Skeletal muscle tissue (tissue), 4 donors: ENCODE data around the gene AUTS2. TPM values are rescaled to one million over a fixed set of nuclear protein-coding genes. Genes with fewer than 3 reads are reported as not detected.

Source experiments
- H3K27ac ChIP-seq: one replicate; pipeline ENCODE4 v1.7.0; 2013; ENCODE audit warnings: mild to moderate bottlenecking, low read depth, low read length, inconsistent platforms
- H3K27me3 ChIP-seq, 3 donors: one replicate each; pipeline ENCODE4 v1.7.0; 2013; ENCODE audit warnings: low read length in 3 of 3; ENCODE audit not compliant: control insufficient read depth in 3 of 3, insufficient read depth in 3 of 3
- H3K36me3 ChIP-seq, 3 donors: one replicate each; pipeline ENCODE4 v1.7.0; 2013; ENCODE audit warnings: low read length in 3 of 3; ENCODE audit not compliant: control insufficient read depth in 3 of 3, insufficient read depth in 3 of 3
- H3K4me1 ChIP-seq, 3 donors: one replicate each; pipeline ENCODE4 v1.7.0; 2013; ENCODE audit warnings: low read length in 3 of 3, mild to moderate bottlenecking in 3 of 3; ENCODE audit not compliant: control insufficient read depth in 3 of 3, insufficient read depth in 3 of 3
- H3K4me3 ChIP-seq, 3 donors: one replicate each; pipeline ENCODE4 v1.7.0; 2013; ENCODE audit warnings: low read length in 3 of 3
- H3K9ac ChIP-seq, 3 donors: one replicate each; pipeline ENCODE4 v1.7.0; 2013; ENCODE audit warnings: low read length in 3 of 3, mild to moderate bottlenecking in 3 of 3, moderate library complexity in 2 of 3, low read depth in 1 of 3
- H3K9me3 ChIP-seq, 3 donors: one replicate each; pipeline ENCODE4 v1.7.0; 2013; ENCODE audit warnings: low read length in 3 of 3; ENCODE audit not compliant: control insufficient read depth in 3 of 3
- total RNA-seq: library from RNA; depleted of rRNA; stranded (reverse); fragments of >200 nt; gene quantifications from one replicate; pipeline ENCODE4 v1.2.3, GENCODE V29; 2014
- donor health status: Osteomylitis.

The AUTS2 gene
- total RNA-seq, 1 donor from 2014 or later = 43.3 TPM

- Histone ChIP-seq H3K27ac (no peak overlapping the region), H3K4me1 (peaks cover 0 to 6% (median 0%) of the 10 kb centered on the region in 3 donors), H3K36me3 (no peaks in the 10 kb centered on the region), H3K9ac (no peak overlapping the region), H3K27me3 (peaks cover 0 to 2% (median 0%) of the 10 kb centered on the region in 3 donors), H3K9me3 (no peaks in the 10 kb centered on the region), H3K4me3 (no peak overlapping the region)
Measured at GRCh38 chr7:69843653-69844052, 245.4 kb downstream of the AUTS2 start.

- no peak overlapping the region for H3K9ac ChIP-seq
- H3K4me1 ChIP-seq = peaks cover 0 to 6% (median 0%) of the 10 kb centered on the region in 3 donors
- no peaks in the 10 kb centered on the region for H3K9me3 ChIP-seq
- no peak overlapping the region for H3K27ac ChIP-seq
- H3K4me3 ChIP-seq = no peak overlapping the region
- H3K27me3 ChIP-seq = peaks cover 0 to 2% (median 0%) of the 10 kb centered on the region in 3 donors
- H3K36me3 ChIP-seq = no peaks in the 10 kb centered on the region
Measured at GRCh38 chr7:69844264-69844868, 246.1 kb downstream of the AUTS2 start.

DNA sequence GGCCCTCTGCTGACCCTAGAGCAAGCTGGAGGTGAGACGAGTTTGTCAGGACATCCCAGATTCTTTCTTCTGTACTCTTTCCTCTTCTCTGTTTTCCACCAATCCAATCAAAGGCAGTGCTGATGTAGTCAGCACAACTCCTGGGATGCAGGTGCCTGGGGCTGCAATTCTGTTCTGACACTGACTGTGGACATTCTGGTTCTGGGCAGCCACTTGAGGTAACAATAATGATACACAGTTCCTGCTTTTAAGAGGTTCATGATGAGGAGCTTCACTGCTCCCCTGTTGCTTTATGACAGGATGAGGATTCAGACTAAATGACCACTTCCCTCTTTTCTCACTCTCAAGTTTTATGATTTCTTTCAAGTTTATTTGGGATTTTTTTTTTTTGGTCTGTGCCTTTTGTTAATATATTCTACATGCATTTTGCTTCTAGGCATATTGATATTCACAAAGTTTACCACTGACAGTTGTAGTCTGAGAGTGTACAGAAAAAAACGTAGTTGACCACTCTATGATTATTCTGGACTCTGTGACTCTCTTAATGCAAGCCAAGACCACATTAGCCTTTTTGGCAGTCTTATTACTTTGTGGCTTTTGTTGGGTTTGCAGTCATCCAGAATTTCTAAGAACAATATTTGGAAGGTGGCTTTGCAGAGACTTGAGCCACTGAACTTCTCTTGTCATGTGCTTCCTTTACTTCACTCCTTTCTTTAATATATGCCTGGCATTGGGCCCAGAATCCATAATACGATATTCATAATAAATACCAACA, 247.6 kb downstream of the AUTS2 start:
- Histone ChIP-seq H3K9me3 (no peaks in the 10 kb centered on the region), H3K36me3 (no peaks in the 10 kb centered on the region), H3K4me3 (no peak overlapping the region), H3K27me3 (peaks cover 0 to 2% (median 0%) of the 10 kb centered on the region in 3 donors), H3K9ac (no peak overlapping the region), H3K4me1 (peaks cover 0 to 6% (median 0%) of the 10 kb centered on the region in 3 donors), H3K27ac (no peak overlapping the region)

DNA sequence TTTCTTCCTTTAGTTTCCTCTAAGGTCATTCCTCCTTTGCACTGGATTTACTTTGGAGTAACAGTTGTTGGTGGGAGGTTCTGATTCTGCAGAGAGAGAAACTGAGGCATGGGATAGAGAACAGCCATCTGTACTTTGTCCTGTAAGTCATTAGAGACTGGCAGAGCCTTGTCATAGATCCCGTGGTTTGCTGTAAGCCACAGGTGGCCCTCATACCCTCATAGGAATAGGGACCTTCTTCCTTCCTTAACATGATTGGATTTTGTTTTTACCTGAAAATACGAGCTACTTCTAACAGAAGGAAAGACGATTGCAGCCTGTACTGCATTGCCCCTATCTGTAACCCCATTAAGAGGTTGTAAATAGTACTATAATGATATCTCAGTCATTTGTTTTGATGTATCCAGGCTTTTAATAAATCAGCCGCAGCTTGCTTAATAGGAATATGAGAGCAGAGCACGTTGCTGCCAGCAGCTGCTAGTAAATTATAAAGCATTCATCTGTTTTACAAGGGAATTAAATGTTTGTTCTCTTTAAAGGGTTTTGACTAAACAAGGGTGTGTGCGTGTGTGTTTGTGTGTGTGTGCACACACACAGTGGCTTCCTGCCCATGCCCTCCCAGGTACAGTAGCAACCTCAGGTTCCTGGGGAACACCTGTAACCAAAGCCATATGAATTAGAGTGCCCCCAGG, 249.8 kb downstream of the AUTS2 start:
- Histone ChIP-seq H3K9me3 (no peaks in the 10 kb centered on the region), H3K4me3 (no peak overlapping the region), H3K27me3 (no peaks in the 10 kb centered on the region), H3K9ac (no peak overlapping the region), H3K4me1 (peaks cover 0 to 6% (median 0%) of the 10 kb centered on the region in 3 donors), H3K27ac (no peak overlapping the region), H3K36me3 (no peaks in the 10 kb centered on the region)

- Histone ChIP-seq H3K27me3 (no peaks in the 10 kb centered on the region), H3K9me3 (no peaks in the 10 kb centered on the region), H3K36me3 (no peaks in the 10 kb centered on the region), H3K27ac (no peak overlapping the region), H3K4me1 (peaks cover 0 to 6% (median 0%) of the 10 kb centered on the region in 3 donors), H3K4me3 (no peak overlapping the region), H3K9ac (no peak overlapping the region)
Measured at GRCh38 chr7:69849268-69849667, 251.0 kb downstream of the AUTS2 start.

- H3K9ac ChIP-seq = no peak overlapping the region
- no peaks in the 10 kb centered on the region for H3K36me3 ChIP-seq
- no peak overlapping the region for H3K27ac ChIP-seq
- H3K27me3 ChIP-seq = peaks cover 0 to 3% (median 0%) of the 10 kb centered on the region in 3 donors
- H3K9me3 ChIP-seq = no peaks in the 10 kb centered on the region
- H3K4me3 ChIP-seq = no peak overlapping the region
- no peaks in the 10 kb centered on the region for H3K4me1 ChIP-seq
Measured at GRCh38 chr7:69857014-69857413, 258.7 kb downstream of the AUTS2 start.

DNA sequence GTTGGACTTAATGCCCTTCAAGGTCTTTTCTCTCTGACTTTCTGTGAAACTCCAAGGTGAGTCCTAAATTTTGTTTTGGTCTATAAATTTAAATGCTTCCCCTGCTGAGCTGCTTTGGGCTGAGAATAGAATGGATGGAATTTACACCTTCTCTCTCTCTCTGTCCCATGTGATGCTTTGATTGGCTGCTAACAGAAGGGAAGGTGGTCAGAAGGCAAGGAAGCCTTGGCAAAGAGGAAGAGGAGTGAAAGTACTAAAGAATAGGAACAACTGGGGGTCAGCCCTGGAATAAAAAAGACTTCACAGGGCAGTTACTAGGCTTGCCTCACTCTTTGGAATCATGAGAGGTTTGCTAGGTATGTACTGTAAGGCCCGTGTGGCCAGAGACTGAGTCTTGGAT, 260.2 kb downstream of the AUTS2 start:
- H3K36me3 ChIP-seq = no peaks in the 10 kb centered on the region
- H3K4me3 ChIP-seq = no peak overlapping the region
- no peaks in the 10 kb centered on the region for H3K4me1 ChIP-seq
- peaks cover 0 to 3% (median 0%) of the 10 kb centered on the region in 3 donors for H3K27me3 ChIP-seq
- no peaks in the 10 kb centered on the region for H3K9me3 ChIP-seq
- no peak overlapping the region for H3K27ac ChIP-seq
- no peak overlapping the region for H3K9ac ChIP-seq

GRCh38 chr7:69859342-69859741, 261.1 kb downstream of the AUTS2 start:
- Histone ChIP-seq H3K9me3 (no peaks in the 10 kb centered on the region), H3K27ac (no peak overlapping the region), H3K9ac (no peak overlapping the region), H3K4me3 (no peak overlapping the region), H3K36me3 (no peaks in the 10 kb centered on the region), H3K4me1 (no peaks in the 10 kb centered on the region), H3K27me3 (peaks cover 0 to 3% (median 0%) of the 10 kb centered on the region in 3 donors)

- H3K4me3 ChIP-seq = no peak overlapping the region
- peaks cover 0 to 3% (median 0%) of the 10 kb centered on the region in 3 donors for H3K27me3 ChIP-seq
- no peaks in the 10 kb centered on the region for H3K9me3 ChIP-seq
- H3K27ac ChIP-seq = no peak overlapping the region
- H3K4me1 ChIP-seq = no peaks in the 10 kb centered on the region
- no peaks in the 10 kb centered on the region for H3K36me3 ChIP-seq
- no peak overlapping the region for H3K9ac ChIP-seq
Measured at GRCh38 chr7:69860486-69860885, 262.2 kb downstream of the AUTS2 start.
